HepG2 (cell line): ENCODE results near the gene RAB3IP. TPM values are rescaled to one million over a fixed set of nuclear protein-coding genes. Genes with fewer than 3 reads are reported as not detected.

Source experiments
- ATAC-seq: fragments of 200-7000 bp; cut with Tn5 transposase; 3 replicates; pipeline ENCODE4 v1.9.1; 2020; ENCODE audit warnings: mild to moderate bottlenecking, moderate library complexity
- BruUV-seq: library from RNA; stranded (reverse); fragments of 400-500 nt; replicated peaks from 2 replicates; lab custom pipeline; 2021; lab: Mats Ljungman, UMichigan
- CTCF ChIA-PET: fragments of 300-600 bp; formaldehyde crosslinking; extraction: SDS; loops from one replicate; lab custom pipeline; 2021; ENCODE audit warnings: low total read pairs, inconsistent platforms, low intra/inter-chr PET ratio; lab: Yijun Ruan, JAX
- POLR2A ChIA-PET: fragments of 350-600 bp; sonication (Branson Sonifier 250); formaldehyde crosslinking; loops from one replicate; lab custom pipeline; 2020; ENCODE audit warnings: antibody characterized with exemption, inconsistent platforms; lab: Yijun Ruan, JAX
- DNase-seq: peaks from one replicate; pipeline ENCODE4 v3.0.0-alpha.2; 2015; ENCODE audit warnings: low spot score
- FAIRE-seq: peaks from 3 replicates; lab custom pipeline; 2011; peaks lifted over from hg19 to GRCh38; lab: Jason Lieb, UNC
- H2AFZ ChIP-seq: one replicate; pipeline ENCODE4 v1.6.1; 2011; ENCODE audit warnings: low read length, inconsistent platforms
- H3K27ac ChIP-seq: fragments of 300-600 bp; 3 replicates; pipeline ENCODE4 v1.8.0; 2011; ENCODE audit warnings: mixed run types, mild to moderate bottlenecking, mixed read lengths, low read length, inconsistent platforms; ENCODE audit not compliant: insufficient read depth; ENCODE audit errors: extremely low read length
- H3K27me3 ChIP-seq, 2 experiments: fragments of 200-600 bp in 1 of 2; 2 replicates in 1 of 2; 3 replicates in 1 of 2; pipeline versions ENCODE4 v1.6.0 to v1.8.0; 2011; ENCODE audit warnings: low read length in 2 of 2, mild to moderate bottlenecking in 2 of 2, moderate library complexity in 2 of 2, inconsistent platforms in 1 of 2; ENCODE audit not compliant: insufficient read depth in 2 of 2, control insufficient read depth in 1 of 2
- H3K36me3 ChIP-seq, 2 experiments: fragments of 200-600 bp in 1 of 2; replicated peaks in 1 of 2; 2 replicates in 1 of 2; 3 replicates in 1 of 2; pipeline versions ENCODE4 v1.5.1 to v1.8.0; 2011; ENCODE audit warnings: low read length in 2 of 2, inconsistent platforms in 1 of 2; ENCODE audit not compliant: insufficient read depth in 2 of 2, control insufficient read depth in 1 of 2
- H3K4me1 ChIP-seq: 2 replicates; pipeline ENCODE4 v1.5.1; 2012; ENCODE audit warnings: low read length, inconsistent platforms; ENCODE audit not compliant: insufficient read depth
- H3K4me2 ChIP-seq: 2 replicates; pipeline ENCODE4 v1.6.0; 2011; ENCODE audit warnings: low read depth, low read length, inconsistent platforms
- H3K4me3 ChIP-seq, 3 experiments: fragments of 200-600 bp in 1 of 3; sonication (generic), shearing (Covaris generic) in 1 of 3; replicated peaks in 1 of 3; 2 replicates each; pipeline ENCODE4 v1.5.1; 2011 to 2016; ENCODE audit warnings: low read length in 3 of 3, inconsistent platforms in 2 of 3, low read depth in 2 of 3, mild to moderate bottlenecking in 2 of 3, control low read depth in 1 of 3, mixed read lengths in 1 of 3; ENCODE audit not compliant: insufficient read depth in 1 of 3
- H3K79me2 ChIP-seq: one replicate; pipeline ENCODE4 v1.6.1; 2011; ENCODE audit warnings: low read length, inconsistent platforms; ENCODE audit not compliant: insufficient read depth
- H3K9ac ChIP-seq: 2 replicates; pipeline ENCODE4 v1.6.0; 2011; ENCODE audit warnings: mild to moderate bottlenecking, low read depth, low read length, inconsistent platforms; ENCODE audit not compliant: insufficient read depth
- H3K9me3 ChIP-seq: 2 replicates; pipeline ENCODE4 v1.5.1; 2012; ENCODE audit warnings: mild to moderate bottlenecking, low read length
- H4K20me1 ChIP-seq: 2 replicates; pipeline ENCODE4 v1.6.0; 2011; ENCODE audit warnings: inconsistent platforms, mild to moderate bottlenecking, low read length, moderate library complexity; ENCODE audit not compliant: insufficient read depth
- BCL6 ChIP-seq: IDR thresholded peaks from 2 replicates; pipeline ENCODE4 v1.6.1; 2016; ENCODE audit warnings: missing genetic modification reagents, missing compliant biosample characterization
- HOXA7 ChIP-seq: sonication (generic); formaldehyde crosslinking; IDR thresholded peaks from 2 replicates; pipeline ENCODE4 v1.8.1; 2022; ENCODE audit warnings: mild to moderate bottlenecking, missing genetic modification reagents, moderate library complexity
- KAT2B ChIP-seq: fragments of 150-350 bp; IDR thresholded peaks from 2 replicates; pipeline ENCODE4 v1.6.1; 2014; ENCODE audit warnings: low read depth, low read length, borderline replicate concordance
- KDM5B ChIP-seq: sonication (generic); formaldehyde crosslinking; IDR thresholded peaks from 2 replicates; pipeline ENCODE4 v1.4.0; 2020; ENCODE audit warnings: missing genetic modification reagents, mild to moderate bottlenecking, borderline replicate concordance
- NFE2 ChIP-seq: sonication (generic); formaldehyde crosslinking; IDR thresholded peaks from 2 replicates; pipeline ENCODE4 v1.4.0; 2020; ENCODE audit warnings: missing genetic modification reagents
- ZFP90 ChIP-seq: sonication (generic); formaldehyde crosslinking; IDR thresholded peaks from 2 replicates; pipeline ENCODE4 v1.8.0; 2022; ENCODE audit warnings: missing genetic modification reagents, mild to moderate bottlenecking, inconsistent platforms, borderline replicate concordance
- ZNF224 ChIP-seq: sonication (generic); formaldehyde crosslinking; IDR thresholded peaks from 2 replicates; pipeline ENCODE4 v1.5.0; 2020; ENCODE audit warnings: mild to moderate bottlenecking, missing genetic modification reagents
- WGBS: methylation state at CpG from one replicate; pipeline ENCODE4 v1.1.6; 2017; ENCODE audit warnings: low lambda C conversion rate; 5-methylcytosine and 5-hydroxymethylcytosine counted together
- in situ Hi-C: cut with HindIII; loops from 2 replicates; pipeline ENCODE4 v1.10.0; 2017; ENCODE audit warnings: low pct_unique_long_range_greater_than_20kb; ENCODE audit not compliant: extremely low pct_ligation_motif_present
- intact Hi-C: fragments of 100-400 bp; cut with micrococcal nuclease; formaldehyde crosslinking; loops from one replicate; pipeline ENCODE4 v1.10.0; 2022; ENCODE audit not compliant: unreplicated experiment
- polyA plus RNA-seq, 8 experiments: library from polyadenylated mRNA; depleted of rRNA in 3 of 8; stranded (reverse) in 7 of 8; unstranded in 1 of 8; fragments of >200 nt; fragmentation: Illumina TruSeq in 4 of 8; extraction: Trizol in 4 of 8; gene quantifications; 2 replicates each; pipeline versions ENCODE4 v1.2.1 to v1.2.3, GENCODE V29; 2011 to 2016; ENCODE audit warnings: low read depth in 4 of 8, missing spikeins in 1 of 8, mixed read lengths in 1 of 8; ENCODE audit not compliant: insufficient read depth in 1 of 8
- total RNA-seq, 5 experiments: library from RNA; depleted of rRNA; stranded (reverse); fragments of >200 nt; fragmentation: Illumina TruSeq; extraction: Trizol; gene quantifications; 2 replicates each; pipeline ENCODE4 v1.2.3, GENCODE V29; 2016; ENCODE audit warnings: low read depth in 1 of 5

The RAB3IP gene
- total and polyA plus RNA-seq, 2 of the 13 experiments (the other 11 are each of a cell fraction or from before 2014, with no cell fraction given), result 33.6 to 41.1 TPM

DNA sequence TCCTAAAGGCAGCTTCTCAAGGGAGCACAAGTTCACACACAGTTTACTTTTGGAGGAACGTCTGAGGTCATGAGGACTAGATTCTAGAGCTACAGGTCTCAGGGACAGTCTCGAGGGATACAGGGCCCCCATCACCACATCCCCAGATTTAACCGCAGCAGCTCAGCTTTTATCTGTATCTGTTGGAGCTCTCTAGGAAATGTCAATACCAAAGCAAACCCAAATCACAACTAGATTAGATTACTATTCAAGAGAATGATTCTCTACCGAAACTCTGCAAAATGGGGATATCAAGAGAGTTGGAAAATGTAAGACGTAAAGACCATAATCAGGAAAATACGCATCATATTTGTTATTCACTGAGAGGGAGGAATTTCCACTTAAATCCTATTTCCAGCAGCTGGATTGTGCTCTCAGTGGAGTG lies 82.4 kb downstream of the RAB3IP start:
- Histone ChIP-seq H3K79me2 (no peaks in the 10 kb centered on the region), H3K9me3 (no peaks in the 10 kb centered on the region), H4K20me1 (no peaks in the 10 kb centered on the region), H3K27ac (no peak overlapping the region), H3K4me2 (no peak overlapping the region)
- FAIRE-seq, result no peak
- 42% methylated on average over 6 of the region's 6 CpGs for WGBS
- TF ChIP-seq BCL6 (peak; percentile 73), NFE2 (CRISPR knock-in tag) (no peak)
- TF ChIP-seq, all 625 proteins: peak for 1
- in situ Hi-C loops (no loop called here), intact Hi-C loops (loop anchor here (10.0 kb wide), 1 partner anchor 76 kb away; no protein-coding TSS in a partner anchor)
- no TSS peak for BruUV-seq
- POLR2A ChIA-PET, result no interaction called here
- H3K9ac ChIP-seq, result no peak overlapping the region
- CTCF ChIA-PET, result no interaction called here
- H2AFZ ChIP-seq, result no peak overlapping the region
- H3K4me1 ChIP-seq, result no peaks in the 10 kb centered on the region
- ATAC-seq (no peak), DNase-seq (no peak)
- H3K27me3 ChIP-seq, result no peaks in the 10 kb centered on the region
- H3K4me3 ChIP-seq, result no peak overlapping the region
- no peaks in the 10 kb centered on the region for H3K36me3 ChIP-seq

DNA sequence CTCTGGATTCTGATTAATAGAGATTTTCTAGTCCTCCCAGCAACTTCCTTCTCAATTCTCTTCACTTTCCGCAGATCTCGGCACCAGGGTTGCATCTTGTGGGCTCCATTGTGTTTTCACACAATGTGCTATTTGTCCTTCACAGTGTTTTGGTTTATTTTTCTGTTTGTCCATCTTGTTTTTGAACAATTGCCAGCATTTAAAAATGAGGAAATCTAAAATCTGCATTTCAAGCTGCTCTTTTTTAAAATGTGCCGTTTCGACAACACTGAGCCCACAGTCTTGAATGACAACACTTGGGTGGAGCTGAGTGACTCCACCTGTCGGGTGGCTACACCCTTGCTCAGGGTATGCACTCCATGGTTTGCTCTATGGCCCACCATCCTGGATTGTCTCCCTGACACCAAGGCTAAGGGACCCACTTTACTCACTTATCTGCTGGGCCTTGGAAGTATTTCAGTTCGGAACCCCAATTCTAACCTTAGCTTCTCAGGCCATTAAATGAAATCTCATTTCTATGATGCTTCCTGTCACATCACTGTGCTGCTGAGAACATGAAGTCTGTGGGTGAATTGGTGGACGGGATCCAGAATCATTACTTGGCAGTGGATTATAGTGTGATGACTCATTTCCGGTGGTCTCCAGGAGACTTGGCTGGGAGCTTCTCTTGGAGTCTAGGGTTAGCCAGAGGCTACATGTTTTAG lies 82.9 kb downstream of the RAB3IP start:
- Histone ChIP-seq H3K79me2 (no peaks in the 10 kb centered on the region), H3K27me3 (no peaks in the 10 kb centered on the region), H3K4me3 (no peak overlapping the region), H3K4me1 (no peaks in the 10 kb centered on the region), H3K36me3 (no peaks in the 10 kb centered on the region), H3K27ac (no peak overlapping the region), H4K20me1 (no peaks in the 10 kb centered on the region), H3K9me3 (no peaks in the 10 kb centered on the region), H2AFZ (no peak overlapping the region), H3K9ac (no peak overlapping the region), H3K4me2 (no peak overlapping the region)
- intact Hi-C loops, result loop anchor here (10.0 kb wide), 1 partner anchor 77 kb away; no protein-coding TSS in a partner anchor
- DNase-seq, result no peak
- TF ChIP-seq KAT2B (no peak), KDM5B (CRISPR knock-in tag) (no peak), HOXA7 (CRISPR knock-in tag) (no peak), ZNF224 (CRISPR knock-in tag) (no peak), ZFP90 (no peak)
- BruUV-seq, result no TSS peak
- ChIA-PET POLR2A (no interaction called here), CTCF (no interaction called here)
- 52% methylated on average over 8 of the region's 8 CpGs for WGBS
- no peak for FAIRE-seq
- ATAC-seq, result peak; percentile 43
- in situ Hi-C loops, result no loop called here
